ENCODE measurements around the gene THBD.

The THBD gene

DNA sequence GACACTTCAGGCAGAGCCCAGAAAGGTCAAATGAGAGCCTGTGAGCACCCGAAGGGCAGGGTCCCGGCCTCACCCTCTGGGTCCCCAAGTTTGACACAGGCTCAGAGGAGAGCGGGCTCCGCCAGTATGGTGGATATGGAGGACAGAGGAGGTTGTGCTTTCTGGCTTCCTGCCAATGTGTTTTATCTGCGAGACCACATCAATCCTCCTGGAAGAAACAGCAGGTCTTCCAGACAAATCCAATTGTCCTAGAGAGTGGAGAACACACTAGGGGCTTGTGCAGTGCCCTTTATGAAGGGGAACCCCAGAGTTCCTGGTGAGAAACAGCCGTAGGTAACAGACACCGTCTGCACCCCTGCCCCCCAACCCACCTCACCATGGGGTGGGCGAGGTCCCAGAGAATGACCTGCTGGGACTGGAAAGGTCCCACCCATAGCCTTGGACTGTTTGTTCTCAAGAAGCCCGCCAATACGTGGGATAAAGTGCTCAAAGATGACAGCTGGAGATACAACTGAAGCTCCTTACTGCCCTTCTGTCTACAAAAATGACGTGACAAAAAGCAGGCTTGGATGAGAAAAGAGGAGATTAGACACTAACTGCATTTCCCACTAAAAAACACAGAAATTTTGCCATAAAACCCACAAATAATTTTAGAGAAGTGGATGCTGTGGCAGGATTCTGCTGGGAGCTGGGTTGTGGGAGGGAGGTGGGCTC lies 38.3 kb downstream of the THBD start:
- DNase-seq: no peak
- TF ChIP-seq POLR2A (IDR thresholded peaks at IDR 0.05; ENCODE audit: low read length) (no peak), GATA1 (IDR thresholded peaks at IDR 0.05; ENCODE audit: low read depth, low read length) (no peak)

DNA sequence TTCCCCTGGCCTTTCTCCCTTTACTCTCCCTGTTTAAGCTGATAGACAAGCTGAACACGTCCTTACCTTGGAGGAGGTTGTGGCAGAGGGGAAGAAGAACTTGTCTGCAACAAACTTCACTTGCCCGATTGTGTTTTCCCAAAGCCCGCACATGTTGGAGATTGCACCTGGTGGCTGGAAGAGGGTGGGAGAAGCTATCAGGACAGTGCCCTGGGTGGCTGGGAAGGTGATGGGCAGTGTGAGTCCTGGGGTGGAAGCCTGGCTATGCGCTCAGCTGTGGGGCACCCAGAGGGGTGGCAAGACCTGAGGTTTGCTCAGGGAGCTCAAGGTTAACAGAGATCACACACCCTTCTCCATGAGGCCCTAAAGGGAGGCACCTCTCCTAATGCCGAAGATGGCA lies 39.4 kb downstream of the THBD start:
- TF ChIP-seq POLR2A (IDR thresholded peaks at IDR 0.05; ENCODE audit: low read length) (no peak), GATA1 (IDR thresholded peaks at IDR 0.05; ENCODE audit: low read depth, low read length) (no peak)
- no peak for DNase-seq

DNA sequence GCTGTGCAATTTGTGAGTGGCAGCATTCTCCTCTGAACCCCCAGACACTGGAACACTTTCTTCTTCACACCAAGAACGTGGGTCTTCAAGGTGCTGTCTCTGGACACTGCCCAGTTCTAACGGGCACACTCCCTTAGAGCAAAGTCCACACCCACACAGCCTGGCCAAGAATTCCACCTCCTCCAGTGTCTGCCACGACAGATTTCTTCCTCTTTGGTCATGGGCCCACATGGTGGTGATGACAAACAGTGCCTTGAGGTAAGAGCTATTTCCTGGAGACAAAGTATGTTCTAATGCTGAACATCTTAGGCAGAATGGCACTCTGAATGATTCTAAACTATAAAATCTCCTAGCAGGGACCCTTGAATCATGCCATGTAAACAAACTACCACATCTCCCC lies 39.8 kb downstream of the THBD start:
- TF ChIP-seq GATA1 (IDR thresholded peaks at IDR 0.05; ENCODE audit: low read depth, low read length) (no peak), POLR2A (IDR thresholded peaks at IDR 0.05; ENCODE audit: low read length) (no peak)
- no peak for DNase-seq

DNA sequence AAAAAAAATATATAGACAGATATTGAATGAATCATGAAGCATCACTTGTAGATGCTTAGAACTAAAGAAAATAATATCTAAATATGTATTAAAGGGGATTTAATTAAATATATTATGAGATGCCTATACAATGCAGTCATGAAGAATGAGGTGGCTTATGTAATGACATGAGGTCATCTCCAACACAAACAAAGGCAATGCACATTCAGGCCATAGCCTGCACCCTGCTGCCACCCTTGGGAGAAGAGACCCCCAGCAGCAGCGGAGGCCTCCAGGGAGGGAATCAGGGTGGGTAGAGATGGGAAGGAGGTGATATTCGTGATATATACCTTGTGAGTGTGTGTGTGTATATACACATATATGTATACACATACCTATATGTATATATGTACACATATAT lies 40.8 kb downstream of the THBD start:
- TF ChIP-seq POLR2A (IDR thresholded peaks at IDR 0.05; ENCODE audit: low read length): no peak
- no peak for DNase-seq

- DNase-seq: no peak
- TF ChIP-seq GATA1 (IDR thresholded peaks at IDR 0.05; ENCODE audit: low read depth, low read length) (no peak), POLR2A (IDR thresholded peaks at IDR 0.05; ENCODE audit: low read length) (no peak)
Observed at GRCh38 chr20:23007886-23008655, 41.4 kb downstream of the THBD start.

DNA sequence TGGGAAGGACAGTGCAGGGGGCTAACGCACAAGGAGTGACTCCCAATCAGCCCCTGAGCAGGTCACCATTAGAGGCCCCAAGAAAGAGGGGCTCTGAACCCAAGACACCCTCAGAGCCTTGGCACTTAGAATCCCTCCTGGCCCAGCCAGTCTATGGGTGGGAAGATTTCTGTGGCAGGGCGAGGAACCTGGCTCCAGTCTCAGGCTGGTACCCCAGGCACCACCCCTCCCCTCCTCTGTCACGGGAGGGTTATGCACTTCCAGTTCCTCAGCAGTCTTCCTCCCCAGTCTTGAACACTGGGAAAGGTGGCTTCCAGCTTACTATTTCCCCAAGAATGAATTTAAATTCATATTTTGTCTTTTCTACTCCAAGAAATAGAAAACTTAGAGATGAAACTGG lies 42.0 kb downstream of the THBD start:
- TF ChIP-seq GATA1 (IDR thresholded peaks at IDR 0.05; ENCODE audit: low read depth, low read length): no peak
- no peak for TF ChIP-seq POLR2A (IDR thresholded peaks at IDR 0.05; ENCODE audit: low read length)
- no peak for DNase-seq

GRCh38 chr20:23005776-23006175 lies 43.7 kb downstream of the THBD start:
- TF ChIP-seq POLR2A (IDR thresholded peaks at IDR 0.05; ENCODE audit: low read length) (no peak), GATA1 (IDR thresholded peaks at IDR 0.05; ENCODE audit: low read depth, low read length) (no peak)
- DNase-seq: no peak

GRCh38 chr20:23003881-23004460 lies 45.5 kb downstream of the THBD start:
- DNase-seq: no peak
- TF ChIP-seq GATA1 (IDR thresholded peaks at IDR 0.05; ENCODE audit: low read depth, low read length) (no peak), POLR2A (IDR thresholded peaks at IDR 0.05; ENCODE audit: low read length) (no peak)

DNA sequence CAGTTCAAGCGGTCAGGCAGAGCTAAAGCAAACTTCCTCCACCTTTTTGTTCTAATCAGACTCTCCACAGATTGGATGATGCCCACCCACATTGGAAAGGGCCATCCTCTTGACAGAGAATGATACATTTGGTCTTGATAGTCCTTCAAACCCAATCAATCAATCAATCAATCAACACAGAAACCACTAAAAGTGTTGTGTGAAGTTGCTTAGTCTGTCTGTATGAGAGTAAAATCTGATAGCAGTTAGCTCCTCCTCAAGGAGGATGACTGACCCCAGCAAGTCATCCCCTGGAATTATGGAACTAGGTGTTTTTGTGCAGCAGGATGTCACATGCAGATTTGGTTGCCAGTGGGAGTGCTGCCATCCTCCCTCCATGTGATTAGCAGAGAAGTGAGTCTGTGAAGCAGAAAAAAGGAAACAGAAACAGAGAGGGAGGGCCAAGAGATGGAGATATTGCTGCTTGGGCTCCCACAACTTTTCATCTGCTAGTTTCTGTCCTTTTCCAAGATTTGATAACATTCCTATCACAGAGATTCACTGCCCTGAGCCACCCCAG lies 46.3 kb downstream of the THBD start:
- DNase-seq: no peak
- no peak for TF ChIP-seq POLR2A (IDR thresholded peaks at IDR 0.05; ENCODE audit: low read length)
- no peak for TF ChIP-seq GATA1 (IDR thresholded peaks at IDR 0.05; ENCODE audit: low read depth, low read length)

DNA sequence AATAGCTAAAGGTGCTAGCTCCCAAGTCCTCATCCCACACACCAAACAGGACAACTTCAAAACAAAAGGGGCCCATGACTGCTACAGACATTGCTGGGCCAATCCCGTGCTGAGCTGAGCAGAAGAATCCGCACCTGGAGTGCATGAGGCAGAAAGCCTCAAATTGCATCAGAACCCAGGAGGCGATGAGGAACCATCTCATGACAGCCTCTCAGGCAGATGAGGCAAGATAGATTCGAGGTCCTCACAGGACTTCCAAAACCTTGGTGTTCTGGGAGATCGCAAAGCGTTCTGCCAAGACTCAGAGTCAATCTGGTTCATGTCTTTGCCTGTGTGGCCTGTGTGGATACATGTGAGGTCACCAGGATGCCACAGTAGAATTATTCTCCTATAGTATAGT lies 47.2 kb downstream of the THBD start:
- DNase-seq: no peak
- TF ChIP-seq GATA1 (IDR thresholded peaks at IDR 0.05; ENCODE audit: low read depth, low read length): no peak
- no peak for TF ChIP-seq POLR2A (IDR thresholded peaks at IDR 0.05; ENCODE audit: low read length)

DNA sequence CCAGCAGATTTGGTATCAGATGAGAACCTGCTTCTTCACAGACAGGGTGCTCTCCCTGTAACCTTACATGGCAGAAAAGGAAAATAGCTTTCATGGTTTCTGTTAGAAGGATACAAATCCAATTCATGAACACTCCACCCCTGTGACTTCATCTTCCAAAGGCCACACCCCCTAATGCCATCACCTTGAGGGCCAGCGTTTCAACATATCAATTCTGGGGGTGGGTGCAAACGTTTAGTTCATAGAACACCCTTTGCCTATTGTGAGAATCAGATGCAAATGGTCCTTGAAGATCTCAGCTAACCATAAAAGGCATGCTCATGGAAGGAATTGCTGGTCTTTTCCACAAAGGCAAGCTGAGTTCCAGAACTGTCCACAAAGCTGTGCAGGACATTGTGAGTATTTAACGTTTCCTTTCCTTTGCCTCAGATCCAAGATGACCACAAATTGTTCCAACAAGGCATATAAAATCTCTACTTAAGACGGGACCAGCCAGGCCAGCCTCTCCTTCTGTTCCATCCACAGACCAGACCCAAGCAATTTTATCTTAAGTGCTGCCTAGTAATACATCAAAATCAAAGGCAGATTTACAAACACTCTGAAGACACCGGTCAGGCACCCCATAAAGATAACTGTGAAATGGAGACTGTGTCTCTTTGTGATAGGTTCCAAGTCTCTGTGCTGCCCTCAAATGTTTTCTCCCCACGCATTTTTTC lies 49.1 kb downstream of the THBD start:
- no peak for DNase-seq
- no peak for TF ChIP-seq POLR2A (IDR thresholded peaks at IDR 0.05; ENCODE audit: low read length)
- no peak for TF ChIP-seq GATA1 (IDR thresholded peaks at IDR 0.05; ENCODE audit: low read depth, low read length)

GRCh38 chr20:22999756-23000155 lies 49.7 kb downstream of the THBD start:
- no peak for DNase-seq
- no peak for TF ChIP-seq POLR2A (IDR thresholded peaks at IDR 0.05; ENCODE audit: low read length)

- no peak for DNase-seq
- TF ChIP-seq GATA1 (IDR thresholded peaks at IDR 0.05; ENCODE audit: low read depth, low read length) (no peak), POLR2A (IDR thresholded peaks at IDR 0.05; ENCODE audit: low read length) (no peak)
Observed at GRCh38 chr20:22998476-22998875, 51.0 kb downstream of the THBD start.

- DNase-seq: no peak
- TF ChIP-seq POLR2A (IDR thresholded peaks at IDR 0.05; ENCODE audit: low read length) (no peak), GATA1 (IDR thresholded peaks at IDR 0.05; ENCODE audit: low read depth, low read length) (no peak)
Observed at GRCh38 chr20:22995923-22996322, 53.5 kb downstream of the THBD start.
